Measurements from ENCODE around the gene PARL. TPM values are rescaled to one million over a fixed set of nuclear protein-coding genes. Genes with fewer than 3 reads are reported as not detected.

PARL gene
- total RNA-seq, 1 experiment from 2014 or later: 73.7 TPM

- intact Hi-C loops (cut with micrococcal nuclease; ENCODE audit: unreplicated experiment): loop anchor here (5.0 kb wide), 2 partner anchors 121 to 646 kb away; partner anchors contain the start of gene ABCC5
- CTCF ChIA-PET: interaction anchor here (0.7 to 1.2 kb wide), 2 partner anchors 240 to 393 kb away, joined by 3 read pairs; no protein-coding TSS in a partner anchor
Measured at GRCh38 chr3:183896610-183897009, 11.9 kb upstream of the PARL start.

GRCh38 chr3:183896184-183896583, 11.5 kb upstream of the PARL start:
- Histone ChIP-seq H3K4me3 (ENCODE audit: low read depth, low read length, poor library complexity, severe bottlenecking) (no peak overlapping the region), H3K27me3 (replicated peaks; ENCODE audit: insufficient read depth, low read depth, low read length, poor library complexity) (no peaks in the 10 kb centered on the region), H3K9me3 (ENCODE audit: low read depth, low read length, poor library complexity, severe bottlenecking) (no peaks in the 10 kb centered on the region), H3K36me3 (ENCODE audit: insufficient read depth, low read length, poor library complexity, severe bottlenecking) (no peaks in the 10 kb centered on the region), H3K4me1 (ENCODE audit: insufficient read depth, low read length, poor library complexity, severe bottlenecking) (no peaks in the 10 kb centered on the region), H3K27ac (ENCODE audit: low read depth, low read length, poor library complexity, severe bottlenecking) (no peak overlapping the region)
- CTCF ChIA-PET: interaction anchor here (0.9 to 1.2 kb wide), 2 partner anchors 12 to 393 kb away, joined by 3 to 4 read pairs; partner anchors contain the start of gene PARL
- no TSS peak for BruUV-seq (replicated peaks)
- TF ChIP-seq CTCF (conservative IDR thresholded peaks at IDR 0.05; ENCODE audit: low read depth, low read length) (no peak), EZH2 (IDR thresholded peaks at IDR 0.05; ENCODE audit: borderline replicate concordance, low read depth, low read length, poor library complexity, severe bottlenecking) (no peak)
- intact Hi-C loops (cut with micrococcal nuclease; ENCODE audit: unreplicated experiment): loop anchor here (5.0 kb wide), 2 partner anchors 121 to 646 kb away; partner anchors contain the start of gene ABCC5
- POLR2A ChIA-PET (ENCODE audit: low non-redundant PET): no interaction called here
- no peak for DNase-seq (ENCODE audit: low spot score)

More at GRCh38 chr3:183896610-183897009, 11.9 kb upstream of the PARL start:
- Histone ChIP-seq H3K4me1 (ENCODE audit: insufficient read depth, low read length, poor library complexity, severe bottlenecking) (no peaks in the 10 kb centered on the region), H3K4me3 (ENCODE audit: low read depth, low read length, poor library complexity, severe bottlenecking) (no peak overlapping the region), H3K36me3 (ENCODE audit: insufficient read depth, low read length, poor library complexity, severe bottlenecking) (no peaks in the 10 kb centered on the region), H3K27me3 (replicated peaks; ENCODE audit: insufficient read depth, low read depth, low read length, poor library complexity) (no peaks in the 10 kb centered on the region), H3K27ac (ENCODE audit: low read depth, low read length, poor library complexity, severe bottlenecking) (no peak overlapping the region), H3K9me3 (ENCODE audit: low read depth, low read length, poor library complexity, severe bottlenecking) (no peaks in the 10 kb centered on the region)
- no peak for DNase-seq (ENCODE audit: low spot score)
- POLR2A ChIA-PET (ENCODE audit: low non-redundant PET): no interaction called here
- no TSS peak for BruUV-seq (replicated peaks)
- TF ChIP-seq EZH2 (IDR thresholded peaks at IDR 0.05; ENCODE audit: borderline replicate concordance, low read depth, low read length, poor library complexity, severe bottlenecking) (no peak), CTCF (conservative IDR thresholded peaks at IDR 0.05; ENCODE audit: low read depth, low read length) (no peak)

- ChIA-PET CTCF (interaction anchor here (0.6 to 1.2 kb wide), 9 partner anchors 11 to 774 kb away, joined by 3 to 13 read pairs (median 4); partner anchors contain the start of genes ABCF3 and PARL), POLR2A (ENCODE audit: low non-redundant PET) (no interaction called here)
- Histone ChIP-seq H3K27me3 (replicated peaks; ENCODE audit: insufficient read depth, low read depth, low read length, poor library complexity) (no peaks in the 10 kb centered on the region), H3K4me1 (ENCODE audit: insufficient read depth, low read length, poor library complexity, severe bottlenecking) (no peaks in the 10 kb centered on the region), H3K4me3 (ENCODE audit: low read depth, low read length, poor library complexity, severe bottlenecking) (no peak overlapping the region), H3K9me3 (ENCODE audit: low read depth, low read length, poor library complexity, severe bottlenecking) (no peaks in the 10 kb centered on the region), H3K27ac (ENCODE audit: low read depth, low read length, poor library complexity, severe bottlenecking) (no peak overlapping the region), H3K36me3 (ENCODE audit: insufficient read depth, low read length, poor library complexity, severe bottlenecking) (no peaks in the 10 kb centered on the region)
- TF ChIP-seq CTCF (conservative IDR thresholded peaks at IDR 0.05; ENCODE audit: low read depth, low read length): no peak
- no peak for TF ChIP-seq EZH2 (IDR thresholded peaks at IDR 0.05; ENCODE audit: borderline replicate concordance, low read depth, low read length, poor library complexity, severe bottlenecking)
- BruUV-seq (replicated peaks): no TSS peak
- no peak for DNase-seq (ENCODE audit: low spot score)
- intact Hi-C loops (cut with micrococcal nuclease; ENCODE audit: unreplicated experiment): loop anchor here (1.0 to 5.0 kb wide), 5 partner anchors 122 to 647 kb away; partner anchors contain the start of genes ABCC5, ALG3 and EEF1AKMT4
Measured at GRCh38 chr3:183895774-183896173, 11.1 kb upstream of the PARL start.
